Urinary bladder (tissue), 4 donors: ENCODE measurements around the gene SH3GLB1. TPM values are rescaled to one million over a fixed set of nuclear protein-coding genes. Genes with fewer than 3 reads are reported as not detected.

Experiments used
- DNase-seq: peaks from one replicate; pipeline ENCODE4 v3.0.0-alpha.2; 2015; ENCODE audit errors: extremely low spot score
- H3K27ac ChIP-seq: one replicate; pipeline ENCODE4 v1.5.1; 2013; ENCODE audit warnings: low read depth, mild to moderate bottlenecking, moderate library complexity
- H3K36me3 ChIP-seq: one replicate; pipeline ENCODE4 v1.6.1; 2013; ENCODE audit warnings: mild to moderate bottlenecking, moderate library complexity; ENCODE audit not compliant: insufficient read depth
- H3K4me1 ChIP-seq: one replicate; pipeline ENCODE4 v1.6.1; 2013; ENCODE audit warnings: mild to moderate bottlenecking, moderate library complexity; ENCODE audit not compliant: insufficient read depth
- H3K4me3 ChIP-seq: one replicate; pipeline ENCODE4 v1.5.1; 2013; ENCODE audit warnings: low read depth, low read length
- WGBS: extraction: QIAGEN DNeasy Blood & Tissue Kit; methylation state at CpG from one replicate; pipeline ENCODE4 v1.1.7; 2013; 5-methylcytosine and 5-hydroxymethylcytosine counted together
- polyA plus RNA-seq: library from polyadenylated mRNA; stranded (reverse); fragments of 200-250 nt; gene quantifications from one replicate; pipeline ENCODE4 v1.2.3, GENCODE V29; 2013
- total RNA-seq: library from RNA; depleted of rRNA; stranded (reverse); fragments of >200 nt; gene quantifications from one replicate; pipeline ENCODE4 v1.2.3, GENCODE V29; 2014
- donor health status: healthy with polysubstance abuse.
- donor health status: healthy.

SH3GLB1 gene
- total and polyA plus RNA-seq, 2 donors, result 35.1 to 104 TPM

DNA sequence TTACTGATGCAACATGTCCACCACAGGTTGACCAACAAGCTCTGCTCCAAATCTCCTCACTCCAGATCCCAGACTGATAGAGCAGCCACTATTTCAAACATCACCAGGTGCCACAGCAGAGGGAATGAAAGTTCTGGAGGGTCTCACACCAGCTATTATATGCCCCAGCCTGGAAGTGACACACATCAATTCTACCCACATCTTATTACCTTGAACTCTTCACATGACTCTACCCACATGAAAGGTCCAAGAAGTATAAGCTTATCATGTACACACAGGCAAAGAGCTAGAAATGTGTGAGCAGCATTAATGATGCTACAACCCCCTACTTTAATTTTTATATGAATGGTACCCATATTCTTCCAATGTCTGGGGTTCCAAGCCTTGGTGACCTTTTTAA is 64.2 kb downstream of the SH3GLB1 start:
- no peak for DNase-seq
- no peak overlapping the region for H3K27ac ChIP-seq
- H3K4me3 ChIP-seq, result no peak overlapping the region
- H3K4me1 ChIP-seq, result no peaks in the 10 kb centered on the region
- H3K36me3 ChIP-seq, result no peaks in the 10 kb centered on the region

DNA sequence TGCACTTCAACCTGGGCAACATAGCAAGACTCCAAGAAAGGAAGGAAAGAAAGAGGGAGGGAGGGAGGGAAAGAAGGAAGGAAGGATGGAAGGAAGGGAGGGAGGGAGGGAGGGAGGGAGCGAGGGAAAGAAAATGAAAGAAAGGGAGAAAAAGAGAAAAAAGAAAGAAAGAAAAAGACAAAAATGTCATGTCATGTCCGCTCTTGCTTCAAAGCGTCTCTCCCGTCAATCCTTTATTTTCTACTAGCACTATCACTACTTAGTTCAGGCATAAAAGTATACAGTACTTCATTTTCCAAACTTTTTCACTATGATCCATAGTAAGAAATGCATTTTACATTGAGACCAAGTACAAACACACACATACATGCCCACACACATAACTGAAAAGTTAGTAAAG is 64.7 kb downstream of the SH3GLB1 start:
- Histone ChIP-seq H3K36me3 (no peaks in the 10 kb centered on the region), H3K4me1 (no peaks in the 10 kb centered on the region), H3K4me3 (no peak overlapping the region), H3K27ac (no peak overlapping the region)
- DNase-seq, result no peak
- 97% methylated on average over 4 of the region's 4 CpGs for WGBS

DNA sequence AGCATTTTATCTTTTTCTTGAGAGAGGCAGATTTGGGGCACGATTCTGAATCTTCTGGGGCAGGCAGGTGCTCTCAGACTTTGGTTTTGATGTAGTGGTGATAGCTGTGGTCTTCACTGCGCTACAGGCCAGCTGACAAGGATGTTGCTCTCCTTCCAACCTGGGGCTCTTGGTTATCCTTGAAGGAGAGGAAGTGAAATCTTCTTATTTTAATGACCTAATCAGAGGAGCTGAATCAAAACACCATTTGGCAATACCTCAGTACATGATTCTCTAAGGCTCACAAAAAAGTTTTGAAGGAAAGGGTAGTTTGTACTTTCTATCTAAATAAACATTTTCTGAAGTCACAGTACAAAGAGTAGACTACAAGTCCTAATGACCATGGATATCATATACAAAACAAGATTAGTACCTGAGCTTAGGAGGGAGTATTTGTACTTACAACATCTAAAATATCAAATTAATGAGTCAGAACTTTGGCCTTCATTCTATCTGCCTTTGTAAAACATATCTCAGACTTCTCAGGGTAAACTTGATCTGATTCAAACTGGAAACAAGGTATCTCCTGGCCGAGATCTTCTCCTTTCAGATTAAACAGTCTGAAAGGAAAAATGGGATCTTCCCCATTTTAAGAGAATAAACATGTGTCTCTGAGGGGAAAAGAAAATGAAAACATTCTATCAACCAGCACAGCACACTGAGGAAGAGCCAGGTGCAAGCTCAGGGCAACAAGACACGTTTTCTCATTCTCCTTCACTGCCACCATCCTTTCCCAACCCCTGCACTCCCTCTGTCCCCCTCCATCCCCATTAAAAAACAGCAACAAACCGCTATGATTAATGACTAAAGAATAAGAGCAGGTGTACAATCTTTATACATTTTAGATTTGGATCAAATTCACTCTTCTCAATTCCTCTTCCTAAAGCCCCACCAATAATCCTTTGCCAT is 69.2 kb downstream of the SH3GLB1 start:
- no peak for DNase-seq
- Histone ChIP-seq H3K27ac (no peak overlapping the region), H3K4me1 (no peaks in the 10 kb centered on the region), H3K4me3 (no peak overlapping the region), H3K36me3 (no peaks in the 10 kb centered on the region)
- 52% methylated on average over 5 of the region's 5 CpGs for WGBS

DNA sequence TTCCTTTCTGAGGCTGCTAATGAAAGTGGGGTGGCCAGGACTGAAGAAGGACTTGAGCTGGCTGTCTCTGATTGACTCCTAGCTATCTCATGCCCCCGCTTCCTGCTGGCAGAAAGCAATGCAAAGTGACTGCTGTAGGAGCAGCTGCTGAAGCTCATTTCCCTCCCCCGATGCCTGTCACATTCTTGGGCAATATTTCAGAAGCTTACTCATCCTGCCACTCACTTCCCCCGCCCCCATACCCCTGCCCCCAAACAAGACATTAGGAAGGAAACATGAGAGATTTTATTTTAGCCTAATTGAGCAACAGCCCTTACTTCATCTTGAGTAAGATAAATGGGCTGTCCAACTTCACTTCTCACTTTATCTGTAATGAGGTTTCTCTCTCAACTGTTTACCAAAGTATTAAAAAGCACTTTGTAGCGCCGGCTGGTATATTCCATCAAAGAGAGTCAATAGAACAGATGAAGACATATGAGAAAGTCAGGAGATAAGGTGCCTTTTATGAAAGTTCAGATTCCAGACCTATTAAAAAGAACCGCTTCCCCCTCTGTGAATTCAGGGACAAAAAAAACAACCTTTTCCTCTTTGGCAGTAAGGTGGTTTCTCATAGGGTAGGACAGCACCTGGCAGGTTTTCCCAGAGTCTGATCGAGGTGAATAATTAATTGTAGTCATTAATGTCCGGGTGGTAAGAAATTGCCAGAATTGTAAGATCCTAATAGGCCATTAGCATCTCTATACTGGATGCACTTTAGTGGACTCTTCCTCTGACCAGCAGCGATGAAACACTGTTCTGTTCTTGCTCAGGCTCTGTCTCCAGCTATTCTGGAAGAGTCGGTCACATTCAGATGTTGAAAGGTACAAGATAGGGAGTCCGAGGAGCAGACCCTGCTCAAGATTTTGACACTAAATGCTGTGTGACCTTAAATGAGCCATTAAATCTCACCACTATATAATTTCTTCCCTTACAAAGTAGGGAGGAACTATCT is 70.2 kb downstream of the SH3GLB1 start:
- no peak for DNase-seq
- 27% methylated on average over 11 of the region's 11 CpGs for whole genome bisulfite sequencing
- Histone ChIP-seq H3K27ac (no peak overlapping the region), H3K4me3 (no peak overlapping the region), H3K36me3 (no peaks in the 10 kb centered on the region), H3K4me1 (no peaks in the 10 kb centered on the region)

DNA sequence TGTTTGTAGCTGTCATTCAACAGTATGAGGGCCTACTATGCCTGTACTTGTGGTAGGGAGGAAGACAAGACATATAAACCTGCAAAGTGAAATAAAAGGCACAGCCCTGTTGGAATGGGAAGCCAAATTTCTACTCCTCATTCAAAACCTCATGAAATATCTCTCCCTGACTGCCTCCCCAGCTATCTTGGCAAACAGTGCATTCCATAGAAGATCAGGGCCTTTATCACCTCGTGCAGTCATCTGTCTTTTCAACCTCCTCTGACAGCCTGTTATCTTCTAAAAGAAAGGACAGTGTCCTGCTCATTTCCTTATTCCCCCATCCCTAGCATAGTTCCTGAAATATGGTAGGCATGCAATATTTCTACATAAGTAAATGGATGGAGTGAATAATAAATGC is 71.0 kb downstream of the SH3GLB1 start:
- DNase-seq, result no peak
- no peak overlapping the region for H3K27ac ChIP-seq
- H3K4me1 ChIP-seq, result no peaks in the 10 kb centered on the region
- no peaks in the 10 kb centered on the region for H3K36me3 ChIP-seq
- 51% methylated on average over 1 of the region's 1 CpG for whole genome bisulfite sequencing
- H3K4me3 ChIP-seq, result no peak overlapping the region

DNA sequence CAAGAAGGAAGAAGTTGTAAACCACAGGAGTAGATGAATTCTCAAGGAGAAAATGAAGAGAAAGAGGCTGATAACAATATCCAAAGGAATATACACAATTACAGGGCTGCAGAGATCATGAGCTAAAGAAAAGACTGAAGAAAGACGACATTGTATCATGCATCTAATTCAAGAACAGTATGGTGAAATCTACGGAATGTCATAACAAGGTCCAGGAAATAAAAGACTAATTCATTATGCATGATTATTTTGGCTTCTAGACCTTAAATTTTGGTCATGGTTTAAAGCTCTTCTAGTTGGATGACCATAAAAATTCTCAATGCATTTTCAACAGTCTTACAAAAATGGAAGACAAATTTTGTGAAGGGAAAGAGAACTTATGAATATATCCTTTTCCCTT is 71.7 kb downstream of the SH3GLB1 start:
- WGBS, result 95% methylated on average over 2 of the region's 2 CpGs
- Histone ChIP-seq H3K27ac (no peak overlapping the region), H3K4me1 (no peaks in the 10 kb centered on the region), H3K36me3 (no peaks in the 10 kb centered on the region), H3K4me3 (no peak overlapping the region)
- DNase-seq, result no peak

DNA sequence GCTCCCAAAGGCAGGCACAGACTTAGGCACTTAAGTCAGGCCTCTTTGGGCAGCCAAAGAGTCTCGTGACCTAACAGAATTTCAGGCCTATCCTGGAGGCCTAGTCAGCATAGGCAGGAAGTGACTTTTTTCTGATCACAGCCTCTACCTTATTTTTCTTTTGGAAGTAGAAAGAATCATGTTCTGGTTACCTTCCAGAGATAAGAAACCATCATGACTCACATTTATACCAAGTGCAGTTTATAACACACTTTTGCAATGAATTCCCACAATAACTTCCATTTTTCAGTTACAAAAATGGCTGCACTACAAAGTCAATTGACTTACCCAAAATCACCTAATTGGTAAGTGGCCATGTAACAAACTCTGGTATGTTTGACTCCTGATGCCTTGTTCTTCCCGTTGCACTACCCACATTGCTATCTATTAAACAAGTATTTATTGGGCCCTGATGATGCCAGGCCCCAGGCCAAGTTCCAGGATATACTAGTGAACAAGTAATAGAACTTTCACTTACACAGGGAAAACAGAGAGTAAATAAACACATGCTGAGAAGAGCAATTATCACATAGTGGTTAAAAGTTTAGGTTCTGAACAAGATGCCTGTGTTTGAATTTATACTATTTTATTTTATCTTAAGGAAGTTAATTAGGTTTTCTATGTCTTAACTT is 74.3 kb downstream of the SH3GLB1 start:
- Histone ChIP-seq H3K4me1 (no peaks in the 10 kb centered on the region), H3K27ac (no peak overlapping the region), H3K36me3 (no peaks in the 10 kb centered on the region), H3K4me3 (no peak overlapping the region)
- DNase-seq, result no peak
- WGBS, result 69% methylated on average over 2 of the region's 2 CpGs

DNA sequence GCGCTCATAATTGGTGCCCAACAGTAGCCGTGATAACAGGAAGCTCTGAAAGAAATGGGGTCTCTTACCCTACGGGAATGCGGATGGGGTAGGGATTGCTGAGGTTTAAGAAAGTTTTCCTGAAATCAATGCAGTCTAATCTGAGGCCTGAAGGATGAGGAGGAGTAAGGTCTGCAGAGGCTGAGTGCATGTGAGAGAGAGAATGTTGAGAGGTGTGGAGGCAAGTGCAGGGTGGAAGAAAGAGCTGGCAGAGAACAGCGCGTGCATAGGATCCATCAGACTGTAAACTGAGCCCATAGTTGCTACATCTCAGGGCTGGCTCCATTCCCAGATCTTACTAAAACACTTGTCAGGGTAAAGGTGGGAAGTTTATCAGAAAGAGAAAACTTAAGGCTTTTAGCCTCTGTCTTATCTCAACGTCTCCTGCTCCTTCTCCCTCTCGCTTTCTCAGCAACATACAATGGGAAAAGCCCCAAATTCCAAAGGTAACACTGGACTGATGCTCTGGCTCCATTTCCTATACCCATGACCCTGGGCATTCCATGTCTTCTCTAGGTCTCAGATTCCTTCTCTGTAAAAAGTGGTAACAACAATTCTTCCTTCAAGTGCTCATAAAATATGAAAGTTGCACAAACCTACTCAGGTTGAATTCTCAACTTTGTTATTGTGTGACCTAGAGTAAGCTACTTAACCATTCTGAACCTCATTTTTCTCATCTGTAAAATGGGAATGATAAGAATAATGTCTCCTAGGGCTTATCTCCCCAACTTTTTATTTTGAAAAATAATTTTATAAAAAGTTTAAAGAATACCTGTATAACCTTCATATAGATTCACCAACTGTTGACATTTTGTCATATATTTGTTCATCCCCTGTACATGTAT is 75.2 kb downstream of the SH3GLB1 start:
- Histone ChIP-seq H3K4me3 (no peak overlapping the region), H3K27ac (no peak overlapping the region), H3K4me1 (no peaks in the 10 kb centered on the region), H3K36me3 (no peaks in the 10 kb centered on the region)
- 56% methylated on average over 8 of the region's 8 CpGs for WGBS
- no peak for DNase-seq

DNA sequence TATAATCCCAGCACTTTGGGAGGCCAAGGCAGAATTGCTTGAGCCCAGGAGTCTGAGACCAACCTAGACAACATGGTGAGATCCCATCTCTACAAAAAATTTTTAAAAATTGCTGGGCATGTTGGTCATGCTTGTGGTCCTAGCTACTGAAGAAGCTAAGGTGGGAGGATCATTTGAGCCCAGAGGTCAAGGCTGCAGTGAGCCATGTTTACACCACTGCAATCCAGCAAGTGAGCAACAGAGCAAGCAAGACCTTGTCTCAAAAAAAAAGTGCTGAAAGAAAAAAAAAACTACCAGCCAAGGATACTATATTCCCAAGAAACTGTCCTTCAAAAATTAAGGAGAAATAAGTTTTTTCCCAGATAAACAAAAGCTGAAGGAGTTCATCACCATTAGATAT is 78.1 kb downstream of the SH3GLB1 start:
- Histone ChIP-seq H3K27ac (no peak overlapping the region), H3K4me1 (no peaks in the 10 kb centered on the region), H3K36me3 (no peaks in the 10 kb centered on the region), H3K4me3 (no peak overlapping the region)
- no peak for DNase-seq

DNA sequence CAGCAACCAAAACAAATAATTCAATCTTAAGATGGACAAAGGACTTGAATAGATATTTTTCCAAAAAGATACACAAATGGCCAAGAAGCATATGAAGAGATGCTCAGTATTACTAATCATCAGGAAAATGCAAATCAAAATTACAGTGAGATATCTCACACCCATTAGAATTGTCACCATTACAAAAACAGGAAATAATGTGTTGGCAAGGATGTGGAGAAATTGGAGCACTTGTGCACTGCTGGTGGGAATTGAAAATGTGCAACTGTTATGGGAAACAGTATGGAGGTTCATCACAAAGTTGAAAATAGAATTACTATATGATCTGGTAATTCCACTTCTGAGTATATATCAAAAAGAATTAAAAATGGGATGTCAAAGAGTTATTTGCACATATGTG is 83.2 kb downstream of the SH3GLB1 start:
- H3K27ac ChIP-seq, result no peak overlapping the region

DNA sequence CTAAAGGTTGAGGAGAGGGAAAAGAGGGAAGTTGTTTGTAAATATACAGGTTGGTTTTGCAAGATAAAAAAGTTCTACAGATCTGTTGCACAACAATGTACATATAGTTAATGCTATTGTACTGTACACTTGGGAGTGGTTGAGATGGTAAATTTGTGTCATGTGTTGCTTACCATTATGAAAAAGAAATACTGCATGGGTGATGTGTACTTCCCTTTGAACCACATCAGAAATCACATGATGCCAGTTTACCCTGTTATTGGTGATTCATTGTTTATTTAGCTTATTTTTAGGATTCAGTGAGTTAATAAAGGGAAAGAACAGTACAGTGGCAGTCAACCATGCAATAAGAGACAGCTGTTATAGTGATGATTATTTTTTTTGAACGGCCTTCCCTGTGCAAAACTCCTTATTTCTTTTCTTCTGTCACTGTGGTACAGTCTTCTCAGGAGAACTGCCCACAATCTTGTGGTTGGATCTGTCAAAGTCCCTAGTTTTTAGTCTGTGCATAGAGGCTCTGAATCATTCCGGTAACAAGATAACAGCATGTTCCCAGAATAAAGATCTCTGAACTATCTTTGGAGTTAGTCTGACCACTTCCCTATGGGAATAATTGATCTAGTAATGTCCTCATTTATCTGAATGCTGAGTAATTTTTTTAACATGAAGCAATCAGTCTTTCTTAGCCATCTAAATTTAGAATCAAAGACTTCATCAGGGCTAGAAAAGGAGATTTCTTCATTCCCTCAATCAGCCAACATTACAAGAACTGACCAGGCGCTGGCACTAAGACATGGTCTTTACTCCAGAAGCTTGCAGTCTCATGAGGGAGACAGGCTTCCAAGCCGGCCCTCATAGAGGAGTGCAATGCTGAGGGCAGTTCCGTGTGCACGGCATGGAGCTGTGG is 84.2 kb downstream of the SH3GLB1 start:
- DNase-seq, result no peak
- H3K4me3 ChIP-seq, result no peak overlapping the region
- WGBS, result 69% methylated on average over 6 of the region's 6 CpGs
- no peaks in the 10 kb centered on the region for H3K36me3 ChIP-seq
- H3K27ac ChIP-seq, result no peak overlapping the region
- no peaks in the 10 kb centered on the region for H3K4me1 ChIP-seq

More for the DNA sequence above, 83.2 kb downstream of the SH3GLB1 start:
- Histone ChIP-seq H3K4me1 (no peaks in the 10 kb centered on the region), H3K36me3 (no peaks in the 10 kb centered on the region), H3K4me3 (no peak overlapping the region)
- no peak for DNase-seq

DNA sequence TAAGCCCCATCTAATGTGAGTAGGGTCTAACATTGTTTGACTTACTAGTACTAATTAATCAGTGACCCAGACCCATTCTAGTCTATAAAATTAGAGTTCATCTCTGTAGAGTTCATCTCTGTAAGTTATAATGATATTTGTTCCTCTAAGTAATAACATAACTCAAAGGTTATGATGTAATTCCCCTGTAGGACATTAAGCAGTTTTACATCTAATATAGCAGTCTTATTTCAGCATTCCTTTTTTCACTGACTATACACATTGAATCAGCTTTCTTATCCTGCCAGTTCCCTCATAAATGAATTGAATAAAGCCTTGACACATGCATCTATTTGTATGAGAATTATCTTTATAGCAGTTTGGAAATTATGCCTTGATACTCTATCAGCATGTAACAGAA is 90.9 kb downstream of the SH3GLB1 start:
- no peaks in the 10 kb centered on the region for H3K4me1 ChIP-seq
- no peak for DNase-seq
- no peaks in the 10 kb centered on the region for H3K36me3 ChIP-seq
- H3K27ac ChIP-seq, result no peak overlapping the region
- H3K4me3 ChIP-seq, result no peak overlapping the region
